Liver (tissue), 9 donors: ENCODE data around the gene MAP3K5. TPM values are rescaled to one million over a fixed set of nuclear protein-coding genes. Genes with fewer than 3 reads are reported as not detected.

Experiments
- DNase-seq: peaks from one replicate; pipeline ENCODE4 v3.0.0-alpha.2; 2017; ENCODE audit warnings: low spot score
- H3K27ac ChIP-seq, 2 donors: one replicate each; pipeline ENCODE4 v1.7.0; 2013; ENCODE audit warnings: inconsistent platforms in 2 of 2, low read length in 2 of 2, control low read depth in 1 of 2, low read depth in 1 of 2, mild to moderate bottlenecking in 1 of 2
- H3K27me3 ChIP-seq, 4 donors: one replicate each; pipeline versions ENCODE4 v1.6.1 to v1.7.0; 2013; ENCODE audit warnings: low read length in 3 of 4, inconsistent platforms in 1 of 4, mild to moderate bottlenecking in 1 of 4, moderate library complexity in 1 of 4; ENCODE audit not compliant: control insufficient read depth in 4 of 4, insufficient read depth in 4 of 4
- H3K36me3 ChIP-seq, 4 donors: one replicate each; pipeline versions ENCODE4 v1.6.1 to v1.7.0; 2013; ENCODE audit warnings: low read length in 3 of 4, mild to moderate bottlenecking in 3 of 4, low read depth in 1 of 4, moderate library complexity in 1 of 4; ENCODE audit not compliant: control insufficient read depth in 4 of 4, insufficient read depth in 3 of 4
- H3K4me1 ChIP-seq, 4 donors: one replicate each; pipeline versions ENCODE4 v1.6.1 to v1.7.0; 2013; ENCODE audit warnings: low read length in 3 of 4, mild to moderate bottlenecking in 3 of 4, moderate library complexity in 1 of 4; ENCODE audit not compliant: control insufficient read depth in 4 of 4, insufficient read depth in 4 of 4
- H3K4me3 ChIP-seq, 3 donors: one replicate each; pipeline versions ENCODE4 v1.6.1 to v1.7.0; 2013; ENCODE audit warnings: low read length in 3 of 3, control low read depth in 1 of 3, low read depth in 1 of 3, mild to moderate bottlenecking in 1 of 3
- H3K9ac ChIP-seq, 2 donors: one replicate each; pipeline ENCODE4 v1.7.0; 2013; ENCODE audit warnings: low read length in 2 of 2, mild to moderate bottlenecking in 2 of 2, moderate library complexity in 2 of 2, control low read depth in 1 of 2, low read depth in 1 of 2
- H3K9me3 ChIP-seq, 4 donors: one replicate each; pipeline versions ENCODE4 v1.6.1 to v1.7.0; 2013; ENCODE audit warnings: low read length in 3 of 4; ENCODE audit not compliant: control insufficient read depth in 4 of 4
- EGR1 ChIP-seq, 2 donors: IDR thresholded peaks; 2 replicates each; pipeline ENCODE4 v1.6.1; 2016 to 2018; ENCODE audit warnings: antibody characterized with exemption in 2 of 2, low read depth in 2 of 2
- FOXA1 ChIP-seq: IDR thresholded peaks from 2 replicates; pipeline ENCODE4 v1.6.1; 2016; ENCODE audit warnings: antibody characterized with exemption
- FOXA2 ChIP-seq: IDR thresholded peaks from 2 replicates; pipeline ENCODE4 v1.6.1; 2016; ENCODE audit warnings: antibody characterized with exemption
- HNF4A ChIP-seq, 2 donors: conservative IDR thresholded peaks; 2 replicates each; pipeline ENCODE4 v1.6.1; 2016; ENCODE audit warnings: antibody characterized with exemption in 2 of 2, mild to moderate bottlenecking in 2 of 2
- HNF4G ChIP-seq: IDR thresholded peaks from 2 replicates; pipeline ENCODE4 v1.6.1; 2016; ENCODE audit warnings: antibody characterized with exemption
- JUND ChIP-seq, 2 donors: IDR thresholded peaks; 2 replicates each; pipeline ENCODE4 v1.6.1; 2016; ENCODE audit warnings: antibody characterized with exemption in 2 of 2
- NR2F2 ChIP-seq: IDR thresholded peaks from 2 replicates; pipeline ENCODE4 v1.6.1; 2016; ENCODE audit warnings: antibody characterized with exemption
- RAD21 ChIP-seq, 2 donors: IDR thresholded peaks; 2 replicates each; pipeline ENCODE4 v1.6.1; 2016; ENCODE audit warnings: antibody characterized with exemption in 2 of 2, mild to moderate bottlenecking in 2 of 2
- RXRA ChIP-seq, 2 donors: IDR thresholded peaks; 2 replicates each; pipeline ENCODE4 v1.6.1; 2017 to 2018; ENCODE audit warnings: antibody characterized with exemption in 2 of 2, mild to moderate bottlenecking in 1 of 2
- SP1 ChIP-seq: IDR thresholded peaks from 2 replicates; pipeline ENCODE4 v1.6.1; 2018; ENCODE audit warnings: antibody characterized with exemption, mild to moderate bottlenecking
- TAF1 ChIP-seq: conservative IDR thresholded peaks from 2 replicates; pipeline ENCODE4 v1.6.1; 2016; ENCODE audit warnings: antibody characterized with exemption, mild to moderate bottlenecking
- YY1 ChIP-seq: IDR thresholded peaks from 2 replicates; pipeline ENCODE4 v1.6.1; 2016; ENCODE audit warnings: antibody characterized with exemption, mild to moderate bottlenecking
- WGBS: extraction: QIAGEN DNeasy Blood & Tissue Kit; methylation state at CpG from one replicate; pipeline ENCODE4 v1.1.7; 2013; 5-methylcytosine and 5-hydroxymethylcytosine counted together
- polyA plus RNA-seq, 2 donors: library from polyadenylated mRNA; stranded (reverse) in 1 of 2; unstranded in 1 of 2; fragments of 200-250 nt in 1 of 2; fragments of >200 nt in 1 of 2; fragmentation: Nextera tagmentation in 1 of 2; extraction: Ambion mirVana in 1 of 2; gene quantifications; one replicate each; pipeline versions ENCODE4 v1.2.1 to v1.2.3, GENCODE V29; 2013 to 2015
- total RNA-seq, 2 donors: library from RNA; depleted of rRNA; stranded (reverse); fragments of >200 nt; gene quantifications; one replicate each; pipeline ENCODE4 v1.2.3, GENCODE V29; 2014
- TF ChIP-seq, protein P1 (sequence below): IDR thresholded peaks from 2 replicates; pipeline ENCODE4 v1.6.1; 2016; ENCODE audit warnings: antibody characterized with exemption, mild to moderate bottlenecking
- TF ChIP-seq, protein P2 (sequence below): fragments of 150-350 bp; IDR thresholded peaks from 2 replicates; pipeline ENCODE4 v1.5.1; 2017; ENCODE audit warnings: improper control_type of control experiment, low read depth, low read length; ENCODE audit not compliant: missing input control
- TF ChIP-seq, protein P3 (sequence below): IDR thresholded peaks from 2 replicates; pipeline ENCODE4 v1.6.1; 2016; ENCODE audit warnings: antibody characterized with exemption
- TF ChIP-seq, protein P4 (sequence below): IDR thresholded peaks from 2 replicates; pipeline ENCODE4 v1.6.1; 2016; ENCODE audit warnings: antibody characterized with exemption
- TF ChIP-seq, protein P5 (sequence below): IDR thresholded peaks from 2 replicates; pipeline ENCODE4 v1.6.1; 2016; ENCODE audit warnings: antibody characterized with exemption
- donor health status: healthy.
- donor health status: healthy.
- donor health status: healthy.
- donor health status: healthy.
- donor health status: healthy.

The MAP3K5 gene
- total and polyA plus RNA-seq, 4 donors = 2.9 to 18.0 (median 5.5) TPM

DNA sequence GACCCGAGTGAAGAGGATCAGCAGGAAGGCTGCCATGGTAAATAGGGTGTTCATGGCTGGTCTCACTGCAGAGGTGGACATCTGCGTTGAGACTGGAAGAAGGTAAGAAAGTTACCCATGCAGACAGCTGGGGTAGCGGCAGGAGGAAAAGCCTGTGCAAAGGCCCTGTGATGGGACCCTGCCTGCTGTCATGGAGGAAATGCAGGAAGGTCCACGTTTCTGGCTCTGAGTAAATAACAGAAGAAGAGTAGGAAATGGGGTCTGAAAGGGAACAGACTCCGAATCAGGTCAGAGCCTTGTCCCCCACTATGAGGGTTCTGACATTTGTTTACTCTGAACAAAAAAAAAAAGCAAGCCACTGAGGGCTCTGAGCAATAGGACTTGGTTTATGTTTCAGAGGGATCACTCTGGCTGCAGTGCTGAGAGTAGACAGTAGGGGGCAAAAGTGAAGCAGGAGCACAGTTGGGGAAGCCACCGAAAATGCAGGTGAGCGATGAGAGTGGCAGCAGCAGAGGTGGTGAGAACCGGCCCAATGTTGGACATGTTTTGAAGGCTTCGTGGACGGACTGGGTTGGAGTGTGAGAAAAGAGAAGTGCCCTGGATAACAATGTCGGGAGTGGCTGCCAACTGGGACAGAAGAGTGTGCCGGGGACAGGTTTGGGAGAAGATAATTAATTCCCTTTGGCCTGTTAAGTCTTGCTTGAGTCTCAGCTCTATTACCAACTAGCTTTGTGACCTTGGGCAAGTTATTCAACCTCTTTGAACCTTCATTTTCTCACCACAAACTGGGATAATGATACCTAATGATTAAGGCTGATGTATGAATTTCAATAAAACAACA is 184.1 kb downstream of the MAP3K5 start:
- Histone ChIP-seq H3K36me3 (peaks cover 2 to 10% (median 3%) of the 10 kb centered on the region in 4 donors), H3K27ac (no peak overlapping the region), H3K9ac (no peak overlapping the region), H3K9me3 (no peaks in the 10 kb centered on the region), H3K4me3 (no peak overlapping the region), H3K27me3 (no peaks in the 10 kb centered on the region), H3K4me1 (peaks cover 2 to 10% (median 5%) of the 10 kb centered on the region in 4 donors)
- peak; percentile 76 for DNase-seq
- WGBS = 55% methylated on average over 12 of the region's 12 CpGs
- TF ChIP-seq, protein P1, sequence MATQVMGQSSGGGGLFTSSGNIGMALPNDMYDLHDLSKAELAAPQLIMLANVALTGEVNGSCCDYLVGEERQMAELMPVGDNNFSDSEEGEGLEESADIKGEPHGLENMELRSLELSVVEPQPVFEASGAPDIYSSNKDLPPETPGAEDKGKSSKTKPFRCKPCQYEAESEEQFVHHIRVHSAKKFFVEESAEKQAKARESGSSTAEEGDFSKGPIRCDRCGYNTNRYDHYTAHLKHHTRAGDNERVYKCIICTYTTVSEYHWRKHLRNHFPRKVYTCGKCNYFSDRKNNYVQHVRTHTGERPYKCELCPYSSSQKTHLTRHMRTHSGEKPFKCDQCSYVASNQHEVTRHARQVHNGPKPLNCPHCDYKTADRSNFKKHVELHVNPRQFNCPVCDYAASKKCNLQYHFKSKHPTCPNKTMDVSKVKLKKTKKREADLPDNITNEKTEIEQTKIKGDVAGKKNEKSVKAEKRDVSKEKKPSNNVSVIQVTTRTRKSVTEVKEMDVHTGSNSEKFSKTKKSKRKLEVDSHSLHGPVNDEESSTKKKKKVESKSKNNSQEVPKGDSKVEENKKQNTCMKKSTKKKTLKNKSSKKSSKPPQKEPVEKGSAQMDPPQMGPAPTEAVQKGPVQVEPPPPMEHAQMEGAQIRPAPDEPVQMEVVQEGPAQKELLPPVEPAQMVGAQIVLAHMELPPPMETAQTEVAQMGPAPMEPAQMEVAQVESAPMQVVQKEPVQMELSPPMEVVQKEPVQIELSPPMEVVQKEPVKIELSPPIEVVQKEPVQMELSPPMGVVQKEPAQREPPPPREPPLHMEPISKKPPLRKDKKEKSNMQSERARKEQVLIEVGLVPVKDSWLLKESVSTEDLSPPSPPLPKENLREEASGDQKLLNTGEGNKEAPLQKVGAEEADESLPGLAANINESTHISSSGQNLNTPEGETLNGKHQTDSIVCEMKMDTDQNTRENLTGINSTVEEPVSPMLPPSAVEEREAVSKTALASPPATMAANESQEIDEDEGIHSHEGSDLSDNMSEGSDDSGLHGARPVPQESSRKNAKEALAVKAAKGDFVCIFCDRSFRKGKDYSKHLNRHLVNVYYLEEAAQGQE = no peak
- TF ChIP-seq RXRA (IDR thresholded peaks at IDR 0.05) (no peak), RAD21 (IDR thresholded peaks at IDR 0.05) (peak; percentile 80 to 91), EGR1 (IDR thresholded peaks at IDR 0.05; ENCODE audit: low read depth in 2 of 2) (no peak), FOXA1 (no peak), YY1 (no peak), SP1 (no peak), HNF4A (conservative IDR thresholded peaks at IDR 0.05) (no peak), FOXA2 (no peak), HNF4G (no peak), NR2F2 (no peak), TAF1 (no peak)
- TF ChIP-seq, protein P2, sequence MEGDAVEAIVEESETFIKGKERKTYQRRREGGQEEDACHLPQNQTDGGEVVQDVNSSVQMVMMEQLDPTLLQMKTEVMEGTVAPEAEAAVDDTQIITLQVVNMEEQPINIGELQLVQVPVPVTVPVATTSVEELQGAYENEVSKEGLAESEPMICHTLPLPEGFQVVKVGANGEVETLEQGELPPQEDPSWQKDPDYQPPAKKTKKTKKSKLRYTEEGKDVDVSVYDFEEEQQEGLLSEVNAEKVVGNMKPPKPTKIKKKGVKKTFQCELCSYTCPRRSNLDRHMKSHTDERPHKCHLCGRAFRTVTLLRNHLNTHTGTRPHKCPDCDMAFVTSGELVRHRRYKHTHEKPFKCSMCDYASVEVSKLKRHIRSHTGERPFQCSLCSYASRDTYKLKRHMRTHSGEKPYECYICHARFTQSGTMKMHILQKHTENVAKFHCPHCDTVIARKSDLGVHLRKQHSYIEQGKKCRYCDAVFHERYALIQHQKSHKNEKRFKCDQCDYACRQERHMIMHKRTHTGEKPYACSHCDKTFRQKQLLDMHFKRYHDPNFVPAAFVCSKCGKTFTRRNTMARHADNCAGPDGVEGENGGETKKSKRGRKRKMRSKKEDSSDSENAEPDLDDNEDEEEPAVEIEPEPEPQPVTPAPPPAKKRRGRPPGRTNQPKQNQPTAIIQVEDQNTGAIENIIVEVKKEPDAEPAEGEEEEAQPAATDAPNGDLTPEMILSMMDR = peak; percentile 89
- TF ChIP-seq, protein P3, sequence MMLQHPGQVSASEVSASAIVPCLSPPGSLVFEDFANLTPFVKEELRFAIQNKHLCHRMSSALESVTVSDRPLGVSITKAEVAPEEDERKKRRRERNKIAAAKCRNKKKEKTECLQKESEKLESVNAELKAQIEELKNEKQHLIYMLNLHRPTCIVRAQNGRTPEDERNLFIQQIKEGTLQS = no peak
- TF ChIP-seq, protein P4, sequence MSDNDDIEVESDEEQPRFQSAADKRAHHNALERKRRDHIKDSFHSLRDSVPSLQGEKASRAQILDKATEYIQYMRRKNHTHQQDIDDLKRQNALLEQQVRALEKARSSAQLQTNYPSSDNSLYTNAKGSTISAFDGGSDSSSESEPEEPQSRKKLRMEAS = no peak

DNA sequence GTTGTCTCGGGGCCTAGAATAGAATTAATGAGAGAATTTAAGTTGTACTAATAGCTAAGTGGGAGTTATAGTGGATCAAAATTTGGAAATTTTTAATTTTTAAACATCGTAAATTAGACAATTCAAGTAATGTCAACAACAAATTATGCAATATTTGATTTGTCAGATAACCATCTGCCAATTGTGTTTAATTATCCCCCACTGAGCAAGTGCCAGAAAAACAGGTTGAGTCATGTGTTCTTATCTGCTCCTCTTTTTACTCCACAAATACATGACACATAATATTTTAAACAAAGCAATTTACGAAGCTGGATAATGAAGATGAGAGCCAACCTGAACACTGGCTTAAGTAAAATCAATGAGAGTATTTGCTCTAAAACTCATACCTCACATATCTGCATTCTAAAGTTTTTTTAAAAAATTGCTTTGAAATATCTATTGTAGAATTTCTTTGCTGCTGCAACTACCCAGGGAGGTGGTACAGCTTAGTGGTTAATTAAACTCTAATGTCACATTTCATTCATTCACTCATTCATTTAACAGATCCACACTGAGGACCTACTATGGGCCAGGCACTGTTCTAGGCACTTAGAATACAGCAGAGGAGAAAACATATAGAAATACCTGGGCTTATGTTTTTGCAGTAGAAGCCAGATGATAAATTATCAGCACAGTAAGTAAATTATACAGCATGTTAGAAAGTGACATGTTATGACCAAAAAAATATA is 184.9 kb downstream of the MAP3K5 start:
- no peak for DNase-seq
- no peak overlapping the region for H3K9ac ChIP-seq
- WGBS = 54% methylated on average over 3 of the region's 3 CpGs
- TF ChIP-seq, protein P5, sequence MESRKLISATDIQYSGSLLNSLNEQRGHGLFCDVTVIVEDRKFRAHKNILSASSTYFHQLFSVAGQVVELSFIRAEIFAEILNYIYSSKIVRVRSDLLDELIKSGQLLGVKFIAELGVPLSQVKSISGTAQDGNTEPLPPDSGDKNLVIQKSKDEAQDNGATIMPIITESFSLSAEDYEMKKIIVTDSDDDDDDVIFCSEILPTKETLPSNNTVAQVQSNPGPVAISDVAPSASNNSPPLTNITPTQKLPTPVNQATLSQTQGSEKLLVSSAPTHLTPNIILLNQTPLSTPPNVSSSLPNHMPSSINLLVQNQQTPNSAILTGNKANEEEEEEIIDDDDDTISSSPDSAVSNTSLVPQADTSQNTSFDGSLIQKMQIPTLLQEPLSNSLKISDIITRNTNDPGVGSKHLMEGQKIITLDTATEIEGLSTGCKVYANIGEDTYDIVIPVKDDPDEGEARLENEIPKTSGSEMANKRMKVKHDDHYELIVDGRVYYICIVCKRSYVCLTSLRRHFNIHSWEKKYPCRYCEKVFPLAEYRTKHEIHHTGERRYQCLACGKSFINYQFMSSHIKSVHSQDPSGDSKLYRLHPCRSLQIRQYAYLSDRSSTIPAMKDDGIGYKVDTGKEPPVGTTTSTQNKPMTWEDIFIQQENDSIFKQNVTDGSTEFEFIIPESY = no peak
- no peak for TF ChIP-seq NR2F2
- peak in 1 of 2 donors; percentile 35 for TF ChIP-seq JUND (IDR thresholded peaks at IDR 0.05)
- peak in 1 of 2 donors; percentile 52 for TF ChIP-seq RXRA (IDR thresholded peaks at IDR 0.05)
- TF ChIP-seq TAF1 = no peak
- no peak for TF ChIP-seq FOXA1
- TF ChIP-seq, protein P1 = no peak

More for the DNA sequence above, 184.9 kb downstream of the MAP3K5 start:
- Histone ChIP-seq H3K9me3 (no peaks in the 10 kb centered on the region), H3K4me3 (no peak overlapping the region), H3K4me1 (peaks cover 2 to 10% (median 5%) of the 10 kb centered on the region in 4 donors), H3K27ac (no peak overlapping the region), H3K36me3 (peaks cover 2 to 4% (median 2%) of the 10 kb centered on the region in 4 donors), H3K27me3 (no peaks in the 10 kb centered on the region)
